Measurements from ENCODE around the gene PNPLA2. TPM values are rescaled to one million over a fixed set of nuclear protein-coding genes. Genes with fewer than 3 reads are reported as not detected.

Gene PNPLA2
- total and polyA plus RNA-seq, 10 of the 15 experiments (the other 5 are each of a cell fraction or from before 2014, with no cell fraction given): 0.19 to 34.0 (median 8.1) TPM

- TF ChIP-seq PKNOX1 (IDR thresholded peaks at IDR 0.05): peak; percentile 21; the same call in 1 of the 2 replicates
- TF ChIP-seq CBX5 (IDR thresholded peaks at IDR 0.05; ENCODE audit: low read depth): no peak
- 0 out of 2 replicates have a peak, but pooled peaks have one; percentile 23 for TF ChIP-seq MLLT1 (IDR thresholded peaks at IDR 0.05)
- TF ChIP-seq IKZF1 (conservative IDR thresholded peaks at IDR 0.05): 0 out of 2 replicates have a peak, but pooled peaks have one; percentile 6
- TF ChIP-seq ZSCAN29 (IDR thresholded peaks at IDR 0.05): no peak
- 0 out of 2 replicates have a peak, but pooled peaks have one; percentile 5 for TF ChIP-seq TCF12 (IDR thresholded peaks at IDR 0.05; ENCODE audit: low read depth, low read length)
- TF ChIP-seq BHLHE40 (IDR thresholded peaks at IDR 0.05; ENCODE audit: borderline replicate concordance in 1 of 2, low read depth in 2 of 2, low read length in 1 of 2): peak; percentile 89 to 95
- TF ChIP-seq POLR2AphosphoS2 (IDR thresholded peaks at IDR 0.05; ENCODE audit: low read depth, low read length): peak; percentile 26; the same call in 1 of the 2 replicates
- Histone ChIP-seq H3K9ac (ENCODE audit: control insufficient read depth, insufficient read depth, low read length) (peak overlapping the region; percentile 80), H3K27me3 (replicated peaks in 1 of 2; ENCODE audit: control insufficient read depth in 2 of 2, insufficient read depth in 2 of 2, low read length in 1 of 2) (no peaks in the 10 kb centered on the region), H2AFZ (ENCODE audit: control insufficient read depth, low read depth, low read length) (no peak overlapping the region), H4K20me1 (ENCODE audit: control insufficient read depth, insufficient read depth) (no peaks in the 10 kb centered on the region), H3K4me3 (peak overlapping the region; percentile 97), H3K4me2 (ENCODE audit: control insufficient read depth, insufficient read depth) (peak overlapping the region; percentile 77), H3K27ac (ENCODE audit: control insufficient read depth, insufficient read depth) (peak overlapping the region; percentile 67; the same call in 1 of the 2 replicates), H3K4me1 (ENCODE audit: control insufficient read depth, insufficient read depth, low read length) (peaks cover 15% of the 10 kb centered on the region), H3K79me2 (ENCODE audit: control insufficient read depth, insufficient read depth, low read length) (peaks cover 30% of the 10 kb centered on the region), H3K36me3 (ENCODE audit: control insufficient read depth in 2 of 2, insufficient read depth in 2 of 2, low read length in 1 of 2) (peaks cover 0 to 9% of the 10 kb centered on the region in 2 experiments; a peak in 2 of 4 replicates), H3K9me3 (replicated peaks; ENCODE audit: control insufficient read depth, insufficient read depth, low read length) (no peaks in the 10 kb centered on the region)
- CTCF ChIA-PET: interaction anchor here (0.6 to 1.6 kb wide), 4 partner anchors 48 to 210 kb away, joined by 3 to 5 read pairs (median 4); partner anchors contain the start of gene TMEM80
- DNase-seq (ENCODE audit: low read depth, low spot score): no peak
- in situ Hi-C loops (cut with MboI): no loop called here
- 55% methylated on average over 30 of the region's 38 CpGs for WGBS (ENCODE audit: insufficient coverage, insufficient replicate concordance, low lambda C conversion rate, missing lambda C conversion rate)
- no TSS peak for BruUV-seq (replicated peaks)
- no peak for FAIRE-seq
- SMC1A ChIA-PET (ENCODE audit: uncharacterized antibody, unreplicated experiment): no interaction called here
- RAD21 ChIA-PET (ENCODE audit: unreplicated experiment): interaction anchor here (0.6 to 2.8 kb wide), 6 partner anchors 9 to 68 kb away, joined by 3 to 14 read pairs (median 6); partner anchors contain the start of gene GATD1
- no peak for ATAC-seq
- intact Hi-C loops (cut with micrococcal nuclease; ENCODE audit: unreplicated experiment): loop anchor here (5.0 kb wide), 1 partner anchor 48 kb away; the partner anchor contains the start of gene TALDO1
- POLR2A ChIA-PET: interaction anchor here (0.5 to 1.0 kb wide), 5 partner anchors 16 to 144 kb away, joined by 3 to 5 read pairs (median 3); no protein-coding TSS in a partner anchor
Observed at GRCh38 chr11:794766-795633, 23.7 kb upstream of the PNPLA2 start.

Measured in GM12878 (cell line).